ENCODE results near the gene CREB3L4. TPM values are rescaled to one million over a fixed set of nuclear protein-coding genes. Genes with fewer than 3 reads are reported as not detected.

Gene CREB3L4
- total and polyA plus RNA-seq, 2 of the 13 experiments (the other 11 are each of a cell fraction or from before 2014, with no cell fraction given), result 9.9 to 18.7 TPM

DNA sequence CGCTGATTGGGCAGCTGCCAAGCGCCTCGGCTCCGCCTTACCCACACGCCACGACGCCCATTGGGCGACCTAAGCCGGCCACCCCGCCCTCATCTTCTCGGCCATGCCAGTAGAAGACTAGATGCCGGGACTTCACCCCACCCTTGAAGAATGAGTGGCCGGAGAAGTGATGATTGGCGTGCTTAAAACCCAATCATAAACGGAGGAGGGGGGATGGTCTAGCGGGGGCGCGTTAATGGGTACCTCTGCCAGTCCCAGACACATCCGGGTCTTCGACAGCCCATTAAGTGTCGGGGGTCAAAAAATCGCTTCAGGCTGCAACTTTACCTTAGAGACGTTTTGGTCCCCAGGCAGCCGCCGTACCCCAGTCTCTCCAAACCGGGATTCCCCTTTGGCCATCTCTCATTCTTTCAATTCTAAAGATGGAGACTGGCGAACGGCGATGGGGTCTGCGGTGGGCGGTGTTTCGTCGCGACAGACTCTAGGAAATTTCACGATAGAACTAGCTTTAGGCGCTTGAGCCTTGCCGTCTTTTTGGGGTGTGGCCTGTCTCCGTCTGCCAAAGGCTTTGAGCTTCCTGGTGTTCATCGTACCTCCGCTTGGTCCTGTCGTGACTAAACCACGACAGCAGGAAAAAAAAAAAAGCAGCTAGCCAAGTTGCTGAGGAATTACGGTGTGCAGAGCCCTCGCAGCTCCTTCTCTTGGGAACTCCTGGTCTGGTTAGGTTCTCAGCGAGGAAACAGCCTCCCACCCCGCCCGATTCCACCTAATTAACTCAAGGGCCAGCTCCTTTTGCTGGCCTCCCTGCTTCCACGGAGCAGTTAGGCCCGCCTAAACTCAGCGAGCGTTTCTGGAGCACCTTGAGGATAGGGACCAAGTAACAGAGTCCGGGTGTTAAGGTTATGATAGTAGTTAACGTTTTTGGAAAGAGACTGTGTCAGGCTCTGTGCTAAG is 44.5 kb upstream of the CREB3L4 start, which contains the start of gene GATAD2B (continued):
- TF ChIP-seq EP300 (IDR thresholded peaks at IDR 0.05; ENCODE audit: low read depth in 2 of 2, low read length in 2 of 2) (no peak; a peak in 1 of 4 replicates), EP300 (CRISPR knock-in tag; IDR thresholded peaks at IDR 0.05; ENCODE audit: borderline replicate concordance) (peak; percentile 27; the same call in 1 of the 2 replicates), ZNF883 (CRISPR knock-in tag; IDR thresholded peaks at IDR 0.05; ENCODE audit: not compliant biosample characterization) (no peak), NKX3-1 (CRISPR knock-in tag; IDR thresholded peaks at IDR 0.05) (no peak), ZFY (CRISPR knock-in tag; IDR thresholded peaks at IDR 0.05) (peak; percentile 49; the same call in 1 of the 2 replicates), ZNF660 (CRISPR knock-in tag; IDR thresholded peaks at IDR 0.05; ENCODE audit: borderline replicate concordance, low read depth) (no peak), ZNF790 (CRISPR knock-in tag; IDR thresholded peaks at IDR 0.05; ENCODE audit: borderline replicate concordance) (0 out of 2 replicates have a peak, but pooled peaks have one; percentile 34), ZNF709 (CRISPR knock-in tag; IDR thresholded peaks at IDR 0.05) (peak; percentile 25; the same call in 1 of the 2 replicates), ZMYM3 (CRISPR knock-in tag; IDR thresholded peaks at IDR 0.05) (no peak), SATB2 (CRISPR knock-in tag; IDR thresholded peaks at IDR 0.05) (no peak), GABPA (IDR thresholded peaks at IDR 0.05; ENCODE audit: low read depth, low read length) (no peak), GABPA (CRISPR knock-in tag; IDR thresholded peaks at IDR 0.05; ENCODE audit: low read depth) (peak; percentile 67)
- TF ChIP-seq, protein P1, sequence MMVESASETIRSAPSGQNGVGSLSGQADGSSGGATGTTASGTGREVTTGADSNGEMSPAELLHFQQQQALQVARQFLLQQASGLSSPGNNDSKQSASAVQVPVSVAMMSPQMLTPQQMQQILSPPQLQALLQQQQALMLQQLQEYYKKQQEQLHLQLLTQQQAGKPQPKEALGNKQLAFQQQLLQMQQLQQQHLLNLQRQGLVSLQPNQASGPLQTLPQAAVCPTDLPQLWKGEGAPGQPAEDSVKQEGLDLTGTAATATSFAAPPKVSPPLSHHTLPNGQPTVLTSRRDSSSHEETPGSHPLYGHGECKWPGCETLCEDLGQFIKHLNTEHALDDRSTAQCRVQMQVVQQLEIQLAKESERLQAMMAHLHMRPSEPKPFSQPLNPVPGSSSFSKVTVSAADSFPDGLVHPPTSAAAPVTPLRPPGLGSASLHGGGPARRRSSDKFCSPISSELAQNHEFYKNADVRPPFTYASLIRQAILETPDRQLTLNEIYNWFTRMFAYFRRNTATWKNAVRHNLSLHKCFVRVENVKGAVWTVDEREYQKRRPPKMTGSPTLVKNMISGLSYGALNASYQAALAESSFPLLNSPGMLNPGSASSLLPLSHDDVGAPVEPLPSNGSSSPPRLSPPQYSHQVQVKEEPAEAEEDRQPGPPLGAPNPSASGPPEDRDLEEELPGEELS (CRISPR knock-in tag; IDR thresholded peaks at IDR 0.05), result peak; percentile 3; the same call in 1 of the 2 replicates
- TF ChIP-seq, protein P2, sequence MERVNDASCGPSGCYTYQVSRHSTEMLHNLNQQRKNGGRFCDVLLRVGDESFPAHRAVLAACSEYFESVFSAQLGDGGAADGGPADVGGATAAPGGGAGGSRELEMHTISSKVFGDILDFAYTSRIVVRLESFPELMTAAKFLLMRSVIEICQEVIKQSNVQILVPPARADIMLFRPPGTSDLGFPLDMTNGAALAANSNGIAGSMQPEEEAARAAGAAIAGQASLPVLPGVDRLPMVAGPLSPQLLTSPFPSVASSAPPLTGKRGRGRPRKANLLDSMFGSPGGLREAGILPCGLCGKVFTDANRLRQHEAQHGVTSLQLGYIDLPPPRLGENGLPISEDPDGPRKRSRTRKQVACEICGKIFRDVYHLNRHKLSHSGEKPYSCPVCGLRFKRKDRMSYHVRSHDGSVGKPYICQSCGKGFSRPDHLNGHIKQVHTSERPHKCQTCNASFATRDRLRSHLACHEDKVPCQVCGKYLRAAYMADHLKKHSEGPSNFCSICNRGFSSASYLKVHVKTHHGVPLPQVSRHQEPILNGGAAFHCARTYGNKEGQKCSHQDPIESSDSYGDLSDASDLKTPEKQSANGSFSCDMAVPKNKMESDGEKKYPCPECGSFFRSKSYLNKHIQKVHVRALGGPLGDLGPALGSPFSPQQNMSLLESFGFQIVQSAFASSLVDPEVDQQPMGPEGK (CRISPR knock-in tag; IDR thresholded peaks at IDR 0.05), result peak; percentile 75
- TF ChIP-seq, protein P3, sequence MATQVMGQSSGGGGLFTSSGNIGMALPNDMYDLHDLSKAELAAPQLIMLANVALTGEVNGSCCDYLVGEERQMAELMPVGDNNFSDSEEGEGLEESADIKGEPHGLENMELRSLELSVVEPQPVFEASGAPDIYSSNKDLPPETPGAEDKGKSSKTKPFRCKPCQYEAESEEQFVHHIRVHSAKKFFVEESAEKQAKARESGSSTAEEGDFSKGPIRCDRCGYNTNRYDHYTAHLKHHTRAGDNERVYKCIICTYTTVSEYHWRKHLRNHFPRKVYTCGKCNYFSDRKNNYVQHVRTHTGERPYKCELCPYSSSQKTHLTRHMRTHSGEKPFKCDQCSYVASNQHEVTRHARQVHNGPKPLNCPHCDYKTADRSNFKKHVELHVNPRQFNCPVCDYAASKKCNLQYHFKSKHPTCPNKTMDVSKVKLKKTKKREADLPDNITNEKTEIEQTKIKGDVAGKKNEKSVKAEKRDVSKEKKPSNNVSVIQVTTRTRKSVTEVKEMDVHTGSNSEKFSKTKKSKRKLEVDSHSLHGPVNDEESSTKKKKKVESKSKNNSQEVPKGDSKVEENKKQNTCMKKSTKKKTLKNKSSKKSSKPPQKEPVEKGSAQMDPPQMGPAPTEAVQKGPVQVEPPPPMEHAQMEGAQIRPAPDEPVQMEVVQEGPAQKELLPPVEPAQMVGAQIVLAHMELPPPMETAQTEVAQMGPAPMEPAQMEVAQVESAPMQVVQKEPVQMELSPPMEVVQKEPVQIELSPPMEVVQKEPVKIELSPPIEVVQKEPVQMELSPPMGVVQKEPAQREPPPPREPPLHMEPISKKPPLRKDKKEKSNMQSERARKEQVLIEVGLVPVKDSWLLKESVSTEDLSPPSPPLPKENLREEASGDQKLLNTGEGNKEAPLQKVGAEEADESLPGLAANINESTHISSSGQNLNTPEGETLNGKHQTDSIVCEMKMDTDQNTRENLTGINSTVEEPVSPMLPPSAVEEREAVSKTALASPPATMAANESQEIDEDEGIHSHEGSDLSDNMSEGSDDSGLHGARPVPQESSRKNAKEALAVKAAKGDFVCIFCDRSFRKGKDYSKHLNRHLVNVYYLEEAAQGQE (IDR thresholded peaks at IDR 0.05; ENCODE audit: borderline replicate concordance in 1 of 2, low read depth in 1 of 2, low read length in 2 of 2), result peak in 1 of 2 experiments; percentile 36; a peak in 1 of 4 replicates
- TF ChIP-seq, protein P4, sequence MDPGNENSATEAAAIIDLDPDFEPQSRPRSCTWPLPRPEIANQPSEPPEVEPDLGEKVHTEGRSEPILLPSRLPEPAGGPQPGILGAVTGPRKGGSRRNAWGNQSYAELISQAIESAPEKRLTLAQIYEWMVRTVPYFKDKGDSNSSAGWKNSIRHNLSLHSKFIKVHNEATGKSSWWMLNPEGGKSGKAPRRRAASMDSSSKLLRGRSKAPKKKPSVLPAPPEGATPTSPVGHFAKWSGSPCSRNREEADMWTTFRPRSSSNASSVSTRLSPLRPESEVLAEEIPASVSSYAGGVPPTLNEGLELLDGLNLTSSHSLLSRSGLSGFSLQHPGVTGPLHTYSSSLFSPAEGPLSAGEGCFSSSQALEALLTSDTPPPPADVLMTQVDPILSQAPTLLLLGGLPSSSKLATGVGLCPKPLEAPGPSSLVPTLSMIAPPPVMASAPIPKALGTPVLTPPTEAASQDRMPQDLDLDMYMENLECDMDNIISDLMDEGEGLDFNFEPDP (CRISPR knock-in tag; conservative IDR thresholded peaks at IDR 0.05), result no peak
- TF ChIP-seq, protein P5, sequence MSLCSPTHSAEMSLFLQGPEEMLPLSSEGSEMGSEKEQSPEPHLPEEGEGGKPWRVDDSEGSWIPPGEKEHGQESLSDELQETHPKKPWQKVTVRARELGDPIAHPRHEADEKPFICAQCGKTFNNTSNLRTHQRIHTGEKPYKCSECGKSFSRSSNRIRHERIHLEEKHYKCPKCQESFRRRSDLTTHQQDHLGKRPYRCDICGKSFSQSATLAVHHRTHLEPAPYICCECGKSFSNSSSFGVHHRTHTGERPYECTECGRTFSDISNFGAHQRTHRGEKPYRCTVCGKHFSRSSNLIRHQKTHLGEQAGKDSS (CRISPR knock-in tag; IDR thresholded peaks at IDR 0.05; ENCODE audit: borderline replicate concordance, low read depth), result 0 out of 2 replicates have a peak, but pooled peaks have one; percentile 39

Measured in HepG2 (cell line).